NCI-H1092 (cell line): ENCODE data around the gene MAP2K1.
"Not testable (repeated sequence)": the region's sequence is repeated elsewhere in the genome, so short reads cannot be mapped to it uniquely, and the experiment has no call there.

Source experiments
- DNase-seq: peaks from one replicate; lab custom pipeline; 2025; lab: John Stamatoyannopoulos, UW

The MAP2K1 gene

GRCh38 chr15:66425837-66426236, 39.1 kb downstream of the MAP2K1 start:
- DNase-seq: no peak

- DNase-seq: no peak
These were observed 42.4 kb downstream of the MAP2K1 start for GRCh38 chr15:66429117-66429516.

- no peak for DNase-seq
These were observed 42.8 kb downstream of the MAP2K1 start for GRCh38 chr15:66429546-66429945.

GRCh38 chr15:66430627-66431255, 44.0 kb downstream of the MAP2K1 start:
- DNase-seq: no peak

GRCh38 chr15:66433726-66434125, 47.0 kb downstream of the MAP2K1 start:
- DNase-seq: no peak

- no peak for DNase-seq
These were observed 53.8 kb downstream of the MAP2K1 start for GRCh38 chr15:66440501-66440900.

GRCh38 chr15:66452420-66452819, 65.7 kb downstream of the MAP2K1 start:
- no peak for DNase-seq

GRCh38 chr15:66452971-66453580, 66.4 kb downstream of the MAP2K1 start:
- DNase-seq: no peak

- no peak for DNase-seq
These were observed 67.4 kb downstream of the MAP2K1 start for GRCh38 chr15:66454143-66454542.

- DNase-seq: no peak
These were observed 69.5 kb downstream of the MAP2K1 start for GRCh38 chr15:66456211-66456610.

GRCh38 chr15:66459818-66460615, 73.3 kb downstream of the MAP2K1 start:
- no peak for DNase-seq

- DNase-seq: not testable (repeated sequence)
These were observed 74.6 kb downstream of the MAP2K1 start for GRCh38 chr15:66461294-66461693.

- DNase-seq: no peak
These were observed 75.2 kb downstream of the MAP2K1 start for GRCh38 chr15:66461917-66462316.

GRCh38 chr15:66462627-66463026, 75.9 kb downstream of the MAP2K1 start:
- DNase-seq: no peak

- not testable (repeated sequence) for DNase-seq
These were observed 78.6 kb downstream of the MAP2K1 start for GRCh38 chr15:66465294-66465693.

GRCh38 chr15:66467162-66468040, 80.7 kb downstream of the MAP2K1 start:
- not testable (repeated sequence) for DNase-seq

- not testable (repeated sequence) for DNase-seq
These were observed 84.1 kb downstream of the MAP2K1 start for GRCh38 chr15:66470825-66471224.

- DNase-seq: no peak
These were observed 85.7 kb downstream of the MAP2K1 start for GRCh38 chr15:66472176-66472999.

- DNase-seq: no peak
These were observed 87.4 kb downstream of the MAP2K1 start for GRCh38 chr15:66474135-66474534.

GRCh38 chr15:66474963-66475362, 88.3 kb downstream of the MAP2K1 start:
- DNase-seq: no peak

GRCh38 chr15:66476535-66476934, 89.8 kb downstream of the MAP2K1 start:
- DNase-seq: no peak
